Activated naive CD8-positive, alpha-beta T cell treated with anti-CD3 and anti-CD28 coated beads, Interleukin-2, amount 10 ng/mL, durations not matched to agents 7 days and 5 days (primary cell): ENCODE results near the gene KCNIP4. TPM values are rescaled to one million over a fixed set of nuclear protein-coding genes. Genes with fewer than 3 reads are reported as not detected.
"Not testable (repeated sequence)": the region's sequence is repeated elsewhere in the genome, so short reads cannot be mapped to it uniquely, and the experiment has no call there.

Experiments used
- ATAC-seq: fragments of 150-1000 bp; cut with Tn5 transposase; one replicate; pipeline ENCODE4 v1.10.0; 2021; ENCODE audit warnings: low read depth, moderate library complexity
- POLR2A ChIA-PET: fragments of 350-600 bp; sonication (Branson Sonifier 250); formaldehyde crosslinking; loops from one replicate; lab custom pipeline; 2021; ENCODE audit warnings: antibody characterized with exemption; lab: Charles Lee
- DNase-seq: peaks from one replicate; pipeline ENCODE4 v3.0.0; 2021
- H3K27ac Mint-ChIP-seq: one replicate; pipeline ENCODE4 v1.8.0; 2022; ENCODE audit warnings: mild to moderate bottlenecking, mixed read lengths
- H3K27me3 Mint-ChIP-seq: one replicate; pipeline ENCODE4 v1.8.0; 2022; ENCODE audit warnings: mild to moderate bottlenecking, moderate library complexity, mixed read lengths
- H3K36me3 Mint-ChIP-seq: one replicate; pipeline ENCODE4 v1.8.0; 2021; ENCODE audit warnings: mild to moderate bottlenecking, mixed read lengths
- H3K4me1 Mint-ChIP-seq: one replicate; pipeline ENCODE4 v1.8.0; 2021; ENCODE audit warnings: mixed read lengths
- H3K4me3 Mint-ChIP-seq: one replicate; pipeline ENCODE4 v1.8.0; 2022; ENCODE audit warnings: mild to moderate bottlenecking, moderate library complexity, mixed read lengths
- H3K9me3 Mint-ChIP-seq: one replicate; pipeline ENCODE4 v1.8.0; 2021; ENCODE audit warnings: mixed read lengths
- total RNA-seq, 2 experiments: library from RNA; stranded (reverse); gene quantifications; one replicate each; pipeline ENCODE4 v1.2.3, GENCODE V29; 2021

KCNIP4 gene
- not detected for total RNA-seq

DNA sequence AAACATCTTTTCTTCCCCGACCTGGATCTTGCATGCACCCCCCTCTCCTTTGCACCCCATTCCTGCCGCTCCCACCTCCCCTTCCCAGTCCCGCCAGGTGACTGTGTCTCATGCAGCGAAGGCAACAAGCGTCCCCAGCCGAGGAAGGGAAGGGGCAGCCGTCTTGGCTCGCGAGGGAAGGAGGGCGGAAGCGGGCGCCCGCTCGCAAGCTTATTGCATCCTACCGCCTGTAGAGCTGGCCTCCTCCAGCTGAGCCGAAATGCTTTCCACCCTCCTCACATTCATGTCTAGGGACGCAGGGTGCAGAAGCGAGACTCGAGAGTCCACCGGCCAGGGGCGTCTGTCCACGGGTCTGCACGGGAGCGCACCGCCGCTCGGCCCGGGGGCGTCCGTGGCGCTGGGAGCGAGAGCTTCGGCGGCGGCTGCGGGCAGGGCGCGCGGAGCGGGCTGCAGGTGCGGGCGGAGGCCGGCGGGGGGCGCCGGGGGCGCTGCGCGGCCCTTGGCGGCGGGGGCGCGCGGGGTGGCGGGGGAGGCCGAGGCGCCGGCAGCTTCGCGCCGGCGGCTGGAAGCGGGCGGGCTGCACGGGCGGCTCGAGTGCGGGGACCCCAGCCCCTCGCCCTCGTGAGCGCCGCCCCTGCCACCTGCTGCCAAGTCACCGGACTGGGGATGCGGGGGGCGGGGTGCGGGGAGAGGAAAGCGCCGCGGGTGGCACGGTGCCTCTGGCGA, at the start of gene KCNIP4:
TSS of gene KCNIP4 (minus strand) at position 426 of the 726 bp plus-strand sequence.
- H3K27me3 Mint-ChIP-seq: peaks cover 22% of the 10 kb centered on the region
- H3K36me3 Mint-ChIP-seq: no peaks in the 10 kb centered on the region
- DNase-seq (peak; percentile 52), ATAC-seq (peak; percentile 58)
- no peak within 1 kb of the TSS for H3K27ac Mint-ChIP-seq
- H3K4me3 Mint-ChIP-seq: peak within 1 kb of the TSS; percentile 41
- H3K4me1 Mint-ChIP-seq: no peaks in the 10 kb centered on the region
- no peaks in the 10 kb centered on the region for H3K9me3 Mint-ChIP-seq
- POLR2A ChIA-PET: no interaction called here

DNA sequence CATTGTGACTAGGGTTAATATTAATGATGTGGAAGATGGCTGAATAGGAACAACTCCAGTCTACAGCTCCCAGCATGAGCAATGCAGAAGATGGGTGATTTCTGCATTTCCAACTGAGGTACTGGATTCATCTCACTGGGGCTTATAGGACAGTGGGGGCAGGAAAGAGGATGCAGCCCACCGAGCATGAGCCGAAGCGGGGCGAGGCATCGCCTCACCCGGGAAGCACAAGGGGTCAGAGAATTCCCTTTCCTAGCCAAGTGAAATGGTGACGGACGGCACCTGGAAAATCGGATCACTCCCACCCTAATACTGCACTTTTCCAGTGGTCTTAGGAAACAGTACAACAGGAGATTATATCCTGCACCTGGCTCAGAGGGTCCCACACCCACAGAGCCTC, 48.0 kb upstream of the KCNIP4 start:
- H3K9me3 Mint-ChIP-seq, POLR2A ChIA-PET, H3K27me3 Mint-ChIP-seq, DNase-seq, H3K4me1 Mint-ChIP-seq, H3K4me3 Mint-ChIP-seq, ATAC-seq, H3K36me3 Mint-ChIP-seq, H3K27ac Mint-ChIP-seq: not testable (repeated sequence)

DNA sequence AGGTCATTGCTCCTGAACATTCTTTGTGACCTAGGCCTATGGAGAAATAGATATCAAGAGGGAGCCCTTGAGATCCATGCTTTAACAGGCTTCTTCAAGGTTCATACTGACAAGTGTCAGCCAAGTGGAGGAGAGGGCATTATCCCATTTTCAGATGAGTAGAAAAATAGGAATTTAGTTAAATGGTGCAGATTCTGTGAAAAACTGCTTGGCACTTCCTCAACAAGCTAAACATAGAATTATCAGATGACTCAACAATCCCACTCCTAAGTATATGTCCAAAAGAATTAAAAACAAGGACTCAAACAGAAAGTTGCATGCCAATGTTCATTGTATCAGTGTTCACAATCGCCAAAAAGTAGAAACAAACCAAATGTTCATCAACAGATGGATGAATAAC, 43.8 kb upstream of the KCNIP4 start:
- POLR2A ChIA-PET: no interaction called here
- ATAC-seq (no peak), DNase-seq (no peak)
- no peak overlapping the region for H3K27ac Mint-ChIP-seq
- peaks cover 2% of the 10 kb centered on the region for H3K9me3 Mint-ChIP-seq
- no peaks in the 10 kb centered on the region for H3K36me3 Mint-ChIP-seq
- H3K27me3 Mint-ChIP-seq: no peaks in the 10 kb centered on the region
- no peaks in the 10 kb centered on the region for H3K4me1 Mint-ChIP-seq
- no peak overlapping the region for H3K4me3 Mint-ChIP-seq

DNA sequence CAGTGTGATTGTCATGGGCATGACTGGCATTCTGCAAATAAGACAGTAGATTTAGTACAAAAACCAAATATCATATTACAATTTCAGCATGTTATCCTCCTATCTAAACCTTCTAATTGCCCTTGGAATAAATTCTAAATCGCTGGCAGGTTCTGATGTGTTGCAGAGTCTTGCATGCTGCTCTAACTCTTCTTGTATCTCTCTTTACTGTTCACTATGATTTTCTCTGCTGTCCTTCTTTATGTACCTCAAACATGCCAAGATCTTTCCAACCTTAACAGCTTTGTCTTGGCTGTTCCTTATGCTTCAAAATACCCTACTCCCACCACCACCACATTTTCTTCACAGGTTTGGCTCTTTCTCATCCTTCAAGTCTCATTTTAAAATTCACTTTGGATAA, 43.0 kb upstream of the KCNIP4 start:
- Mint-ChIP-seq H3K27ac (no peak overlapping the region), H3K36me3 (no peaks in the 10 kb centered on the region), H3K4me1 (no peaks in the 10 kb centered on the region), H3K27me3 (no peaks in the 10 kb centered on the region), H3K4me3 (no peak overlapping the region), H3K9me3 (peaks cover 2% of the 10 kb centered on the region)
- DNase-seq (no peak), ATAC-seq (no peak)
- POLR2A ChIA-PET: no interaction called here

GRCh38 chr4:21991050-21991449, 42.5 kb upstream of the KCNIP4 start:
- Mint-ChIP-seq H3K4me3 (no peak overlapping the region), H3K27me3 (no peaks in the 10 kb centered on the region), H3K4me1 (no peaks in the 10 kb centered on the region), H3K9me3 (peaks cover 2% of the 10 kb centered on the region), H3K27ac (no peak overlapping the region), H3K36me3 (no peaks in the 10 kb centered on the region)
- POLR2A ChIA-PET: no interaction called here
- ATAC-seq (no peak), DNase-seq (no peak)

- no peaks in the 10 kb centered on the region for H3K4me1 Mint-ChIP-seq
- H3K36me3 Mint-ChIP-seq: no peaks in the 10 kb centered on the region
- no peaks in the 10 kb centered on the region for H3K27me3 Mint-ChIP-seq
- no peak overlapping the region for H3K27ac Mint-ChIP-seq
- ATAC-seq (no peak), DNase-seq (no peak)
- POLR2A ChIA-PET: no interaction called here
- no peak overlapping the region for H3K4me3 Mint-ChIP-seq
- peaks cover 1% of the 10 kb centered on the region for H3K9me3 Mint-ChIP-seq
Measured at GRCh38 chr4:21989351-21989750, 40.8 kb upstream of the KCNIP4 start.

DNA sequence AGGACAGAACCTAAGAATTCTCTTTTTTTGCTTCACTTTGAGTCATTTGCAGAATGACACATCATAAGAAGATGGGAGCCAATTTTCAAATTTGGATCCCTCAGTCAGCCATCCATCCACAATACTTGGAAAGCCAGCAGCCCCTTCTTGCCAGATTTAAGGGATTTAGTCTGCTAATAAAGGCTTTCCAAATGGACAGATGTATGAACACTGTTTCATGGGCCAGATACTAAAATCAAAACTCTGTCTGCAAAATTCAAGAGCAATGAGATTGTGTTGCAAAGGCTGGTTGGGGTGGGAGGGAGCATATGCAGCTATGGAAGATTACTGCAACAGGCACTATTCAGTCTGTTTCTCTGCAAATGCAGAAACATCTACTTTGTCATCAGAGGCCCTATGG, 37.7 kb upstream of the KCNIP4 start:
- Mint-ChIP-seq H3K36me3 (no peaks in the 10 kb centered on the region), H3K27me3 (no peaks in the 10 kb centered on the region), H3K4me3 (no peak overlapping the region), H3K27ac (no peak overlapping the region), H3K4me1 (no peaks in the 10 kb centered on the region), H3K9me3 (peaks cover 1% of the 10 kb centered on the region)
- POLR2A ChIA-PET: no interaction called here
- ATAC-seq: no peak
- DNase-seq: no peak

GRCh38 chr4:21982087-21982486, 33.5 kb upstream of the KCNIP4 start:
- POLR2A ChIA-PET: no interaction called here
- Mint-ChIP-seq H3K9me3 (peaks cover 2% of the 10 kb centered on the region), H3K27me3 (no peaks in the 10 kb centered on the region), H3K36me3 (no peaks in the 10 kb centered on the region), H3K4me3 (no peak overlapping the region), H3K27ac (no peak overlapping the region), H3K4me1 (no peaks in the 10 kb centered on the region)
- ATAC-seq (no peak), DNase-seq (no peak)

GRCh38 chr4:21979196-21979595, 30.6 kb upstream of the KCNIP4 start:
- POLR2A ChIA-PET: no interaction called here
- no peaks in the 10 kb centered on the region for H3K4me1 Mint-ChIP-seq
- H3K36me3 Mint-ChIP-seq: no peaks in the 10 kb centered on the region
- peaks cover 2% of the 10 kb centered on the region for H3K9me3 Mint-ChIP-seq
- DNase-seq (no peak), ATAC-seq (no peak)
- H3K27ac Mint-ChIP-seq: no peak overlapping the region
- no peaks in the 10 kb centered on the region for H3K27me3 Mint-ChIP-seq
- H3K4me3 Mint-ChIP-seq: no peak overlapping the region

DNA sequence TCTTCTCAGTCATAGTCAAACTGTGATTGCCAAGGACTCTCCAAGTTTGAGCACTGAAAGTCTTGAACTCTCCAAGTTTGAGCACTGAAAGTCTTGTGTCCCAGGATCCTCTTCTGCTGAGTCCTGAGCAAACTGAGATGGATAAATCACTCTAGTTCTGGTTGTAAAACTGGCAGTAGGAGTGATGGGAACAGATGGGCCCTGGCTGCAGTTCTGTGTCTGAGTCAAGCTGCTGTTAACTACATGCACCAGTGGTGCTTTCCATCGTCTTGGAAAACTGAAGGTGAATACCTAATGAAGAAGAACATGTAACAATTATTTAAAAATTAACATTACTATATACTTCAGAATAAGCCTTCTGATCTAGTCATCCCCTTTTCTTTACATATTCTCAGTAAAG, 27.6 kb upstream of the KCNIP4 start:
- no peaks in the 10 kb centered on the region for H3K36me3 Mint-ChIP-seq
- H3K27me3 Mint-ChIP-seq: no peaks in the 10 kb centered on the region
- DNase-seq (no peak), ATAC-seq (no peak)
- POLR2A ChIA-PET: no interaction called here
- no peak overlapping the region for H3K27ac Mint-ChIP-seq
- no peaks in the 10 kb centered on the region for H3K9me3 Mint-ChIP-seq
- H3K4me3 Mint-ChIP-seq: no peak overlapping the region
- no peaks in the 10 kb centered on the region for H3K4me1 Mint-ChIP-seq

DNA sequence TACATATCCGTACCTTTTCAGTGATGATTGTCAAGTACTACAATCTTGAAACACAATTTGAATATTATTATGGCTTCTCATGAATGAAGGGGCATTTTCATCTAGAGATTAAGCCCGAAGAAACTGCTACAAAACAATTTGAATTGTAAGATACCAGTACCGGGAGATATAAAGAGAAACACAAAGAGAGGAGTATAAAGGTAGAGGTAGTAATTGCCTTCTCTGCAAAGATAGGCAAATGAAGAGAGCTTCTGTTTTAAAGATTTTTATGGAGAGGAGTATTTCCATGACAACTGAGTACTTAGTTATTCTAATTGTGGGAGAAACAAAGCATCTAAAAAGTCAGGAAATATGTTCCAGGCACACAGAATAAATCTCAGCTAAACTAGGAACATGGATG, 25.3 kb upstream of the KCNIP4 start:
- H3K4me3 Mint-ChIP-seq: no peak overlapping the region
- no peak for ATAC-seq

DNA sequence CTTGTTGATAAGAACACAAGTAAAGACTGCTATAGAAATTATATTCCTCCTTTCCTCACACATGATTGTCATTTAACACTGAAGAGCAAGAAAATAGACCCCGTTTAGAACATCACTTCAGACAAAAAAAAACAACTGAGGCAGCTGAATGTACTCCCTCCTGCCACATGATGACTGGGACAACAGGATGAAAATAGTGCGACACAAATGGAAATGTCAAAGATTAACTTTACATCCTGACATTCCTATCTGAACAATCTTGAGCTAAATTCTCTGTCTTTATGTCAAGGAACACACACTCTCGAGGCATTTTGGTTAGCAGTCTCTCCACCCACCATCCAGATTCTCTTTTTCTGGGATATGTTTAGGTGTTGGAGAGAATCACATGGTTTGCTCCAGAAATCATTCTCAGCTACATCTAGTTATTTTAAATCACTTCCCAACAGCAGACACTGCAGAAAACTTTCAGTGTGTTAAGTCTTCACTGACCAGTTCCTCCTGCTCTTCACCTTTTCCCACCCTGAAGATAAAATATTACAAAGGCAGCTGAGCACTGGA, 16.3 kb upstream of the KCNIP4 start:
- Mint-ChIP-seq H3K4me3 (no peak overlapping the region), H3K4me1 (no peaks in the 10 kb centered on the region), H3K27me3 (no peaks in the 10 kb centered on the region), H3K27ac (no peak overlapping the region), H3K36me3 (no peaks in the 10 kb centered on the region), H3K9me3 (peaks cover 2% of the 10 kb centered on the region)
- ATAC-seq (no peak), DNase-seq (no peak)
- POLR2A ChIA-PET: no interaction called here

More for the DNA sequence above, 25.3 kb upstream of the KCNIP4 start:
- H3K36me3 Mint-ChIP-seq: no peaks in the 10 kb centered on the region
- no peak for DNase-seq
- peaks cover 2% of the 10 kb centered on the region for H3K9me3 Mint-ChIP-seq
- no peaks in the 10 kb centered on the region for H3K4me1 Mint-ChIP-seq
- POLR2A ChIA-PET: no interaction called here
- H3K27me3 Mint-ChIP-seq: no peaks in the 10 kb centered on the region
- H3K27ac Mint-ChIP-seq: no peak overlapping the region

DNA sequence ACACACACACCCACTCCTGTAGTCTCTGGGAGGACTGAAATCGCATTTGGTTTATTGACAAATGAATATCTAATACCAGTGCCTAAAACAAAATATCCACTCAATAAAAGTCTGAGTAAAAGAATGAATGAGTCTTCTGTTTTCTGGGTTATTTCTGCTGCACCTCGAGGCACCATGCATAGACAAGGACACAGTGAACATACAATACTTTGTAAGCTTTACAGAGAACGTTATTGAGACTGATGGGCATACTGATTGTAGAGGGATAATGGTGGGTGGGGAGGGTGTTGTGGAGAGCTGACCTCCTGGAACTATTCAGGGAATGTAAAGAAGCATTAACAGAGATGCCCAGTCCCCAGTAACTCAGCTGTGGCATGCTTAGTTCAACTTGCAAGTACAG, 14.1 kb upstream of the KCNIP4 start:
- POLR2A ChIA-PET: no interaction called here
- ATAC-seq (no peak), DNase-seq (no peak)
- H3K9me3 Mint-ChIP-seq: peaks cover 5% of the 10 kb centered on the region
- H3K27me3 Mint-ChIP-seq: no peaks in the 10 kb centered on the region
- H3K36me3 Mint-ChIP-seq: no peaks in the 10 kb centered on the region
- no peak overlapping the region for H3K4me3 Mint-ChIP-seq
- no peak overlapping the region for H3K27ac Mint-ChIP-seq
- H3K4me1 Mint-ChIP-seq: no peaks in the 10 kb centered on the region

- Mint-ChIP-seq H3K27me3 (no peaks in the 10 kb centered on the region), H3K27ac (no peak overlapping the region), H3K4me1 (no peaks in the 10 kb centered on the region), H3K36me3 (no peaks in the 10 kb centered on the region), H3K9me3 (peaks cover 5% of the 10 kb centered on the region), H3K4me3 (no peak overlapping the region)
- ATAC-seq (no peak), DNase-seq (no peak)
- POLR2A ChIA-PET: no interaction called here
Measured at GRCh38 chr4:21960793-21961192, 12.2 kb upstream of the KCNIP4 start.
